DND-41 (cell line): ENCODE measurements around the gene ANKRD12.

Source experiments
- CTCF ChIP-seq: IDR thresholded peaks from 2 replicates; pipeline ENCODE4 v1.5.1; 2012; ENCODE audit warnings: borderline replicate concordance, low read length, moderate library complexity, mild to moderate bottlenecking; ENCODE audit not compliant: poor library complexity, severe bottlenecking; ENCODE audit errors: extremely low read depth
- EZH2 ChIP-seq: IDR thresholded peaks from 3 replicates; pipeline ENCODE4 v1.6.1; 2012; ENCODE audit warnings: borderline replicate concordance, low read depth, mild to moderate bottlenecking, moderate library complexity, low read length, inconsistent platforms; ENCODE audit not compliant: severe bottlenecking

DNA sequence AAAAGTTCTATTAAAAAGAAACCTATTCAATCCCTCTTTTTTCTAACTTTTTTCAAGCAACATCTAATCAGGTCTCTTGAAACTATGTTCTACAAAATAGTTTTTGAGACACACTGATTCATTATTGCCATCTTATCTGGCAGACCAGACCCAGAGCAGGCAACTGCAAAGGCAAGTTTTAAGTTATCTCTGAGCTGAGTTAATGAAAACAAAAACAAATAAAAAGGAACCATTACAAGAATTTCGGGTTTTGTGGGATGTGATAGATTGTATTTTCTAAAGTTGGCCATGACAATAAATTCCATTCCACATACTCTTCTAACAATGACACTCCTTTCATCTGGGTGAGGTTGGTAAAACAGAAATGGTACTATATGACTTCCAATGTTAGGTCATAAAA is 182.8 kb downstream of the ANKRD12 start:
- TF ChIP-seq CTCF (no peak), EZH2 (no peak)
